Keratinocyte (primary cell): Measurements from ENCODE around the gene TYRP1. TPM values are rescaled to one million over a fixed set of nuclear protein-coding genes. Genes with fewer than 3 reads are reported as not detected.
A peak's percentile ranks its signal among the peaks of the same experiment; 100 is the strongest.

Experiments used
- DNase-seq: peaks from one replicate; pipeline ENCODE4 v3.0.0-alpha.2; 2011; ENCODE audit warnings: low read depth, missing footprints, low spot score
- FAIRE-seq: peaks from 2 replicates; lab custom pipeline; 2011; peaks lifted over from hg19 to GRCh38; lab: Jason Lieb, UNC
- H2AFZ ChIP-seq: 2 replicates; pipeline ENCODE4 v1.6.0; 2012; ENCODE audit warnings: low read length, control low read depth, inconsistent platforms; ENCODE audit not compliant: control insufficient read depth
- H3K27ac ChIP-seq: 2 replicates; pipeline ENCODE4 v1.5.1; 2011; ENCODE audit warnings: low read length; ENCODE audit not compliant: control insufficient read depth, insufficient read depth
- H3K27me3 ChIP-seq: 3 replicates; pipeline ENCODE4 v1.6.0; 2011; ENCODE audit warnings: low read length; ENCODE audit not compliant: control insufficient read depth, insufficient read depth; ENCODE audit errors: extremely low read depth
- H3K36me3 ChIP-seq, 2 experiments: 2 replicates in 1 of 2; 3 replicates in 1 of 2; pipeline ENCODE4 v1.5.1; 2011; ENCODE audit warnings: low read length in 2 of 2, mild to moderate bottlenecking in 1 of 2; ENCODE audit not compliant: control insufficient read depth in 2 of 2, insufficient read depth in 2 of 2; ENCODE audit errors: extremely low read depth in 1 of 2
- H3K4me1 ChIP-seq: 3 replicates; pipeline ENCODE4 v1.5.1; 2011; ENCODE audit warnings: low read length; ENCODE audit not compliant: control insufficient read depth, insufficient read depth; ENCODE audit errors: extremely low read depth
- H3K4me2 ChIP-seq: 3 replicates; pipeline ENCODE4 v1.6.0; 2011; ENCODE audit warnings: low read depth, low read length; ENCODE audit not compliant: control insufficient read depth, insufficient read depth; ENCODE audit errors: extremely low read depth
- H3K4me3 ChIP-seq, 3 experiments: fragments of 200-600 bp in 1 of 3; sonication (generic) in 1 of 3; 2 replicates in 2 of 3; 3 replicates in 1 of 3; pipeline ENCODE4 v1.5.1; 2011 to 2016; ENCODE audit warnings: low read length in 3 of 3, mild to moderate bottlenecking in 3 of 3, control low read depth in 2 of 3, inconsistent platforms in 1 of 3, low read depth in 1 of 3, mixed read lengths in 1 of 3, mixed run types in 1 of 3, moderate library complexity in 1 of 3; ENCODE audit not compliant: control insufficient read depth in 2 of 3, insufficient read depth in 2 of 3; ENCODE audit errors: extremely low read depth in 1 of 3
- H3K79me2 ChIP-seq: 2 replicates; pipeline ENCODE4 v1.6.0; 2012; ENCODE audit warnings: low read length; ENCODE audit not compliant: control insufficient read depth, insufficient read depth
- H3K9ac ChIP-seq: 3 replicates; pipeline ENCODE4 v1.6.0; 2011; ENCODE audit warnings: low read length; ENCODE audit not compliant: control insufficient read depth, insufficient read depth; ENCODE audit errors: extremely low read depth
- H3K9me1 ChIP-seq: 3 replicates; pipeline ENCODE4 v1.6.0; 2011; ENCODE audit warnings: low read length; ENCODE audit not compliant: control insufficient read depth, insufficient read depth; ENCODE audit errors: extremely low read depth
- H3K9me3 ChIP-seq: 2 replicates; pipeline ENCODE4 v1.5.1; 2012; ENCODE audit warnings: low read depth, low read length; ENCODE audit not compliant: control insufficient read depth
- H4K20me1 ChIP-seq: 3 replicates; pipeline ENCODE4 v1.6.0; 2011; ENCODE audit warnings: low read length; ENCODE audit not compliant: control insufficient read depth, insufficient read depth; ENCODE audit errors: extremely low read depth
- CTCF ChIP-seq, 3 experiments: IDR thresholded peaks in 1 of 3; conservative IDR thresholded peaks in 1 of 3; optimal IDR thresholded peaks in 1 of 3; 2 replicates in 2 of 3; 3 replicates in 1 of 3; pipeline versions ENCODE3 to v1.5.1; 2011; ENCODE audit warnings: low read length in 3 of 3, mild to moderate bottlenecking in 3 of 3, moderate library complexity in 2 of 3, control low read depth in 1 of 3, inconsistent platforms in 1 of 3; ENCODE audit not compliant: insufficient read depth in 2 of 3; ENCODE audit errors: extremely low read depth in 1 of 3
- EZH2 ChIP-seq: IDR thresholded peaks from one replicate; pipeline ENCODE4 v1.6.1; 2012; ENCODE audit warnings: inconsistent platforms, mild to moderate bottlenecking, low read length, moderate library complexity
- dilution Hi-C: fragments of 300-500 bp; cut with MboI; formaldehyde crosslinking; loops from one replicate; pipeline ENCODE4 v1.7.0; 2020; ENCODE audit warnings: low sequenced_read_pairs; ENCODE audit not compliant: extremely low pct_ligation_motif_present
- polyA plus RNA-seq, 5 experiments: library from polyadenylated mRNA; depleted of rRNA in 3 of 5; stranded (reverse) in 3 of 5; stranded (forward) in 1 of 5; unstranded in 1 of 5; fragments of >200 nt; gene quantifications; 1 replicate in 1 of 5; 2 replicates in 3 of 5; 3 replicates in 1 of 5; pipeline versions ENCODE4 v1.2.1 to v1.2.3, GENCODE V29; 2011 to 2012; ENCODE audit warnings: missing spikeins in 2 of 5, low read depth in 1 of 5, low replicate concordance in 1 of 5

TYRP1 gene
- polyA plus RNA-seq, 1 donor (not counting 4 experiments of a cell fraction or from before 2014, with no cell fraction given), result 0.50 TPM

GRCh38 chr9:12658531-12659209 lies 34.5 kb upstream of the TYRP1 start:
- no peaks in the 10 kb centered on the region for H3K27me3 ChIP-seq
- DNase-seq (no peak), FAIRE-seq (no peak)
- dilution Hi-C loops, result no loop called here
- H3K4me1 ChIP-seq, result peaks cover 8% of the 10 kb centered on the region
- peak overlapping the region in 1 of 3 experiments; percentile 5 for H3K4me3 ChIP-seq
- no peaks in the 10 kb centered on the region for H3K36me3 ChIP-seq
- H2AFZ ChIP-seq, result peak overlapping the region; percentile 47
- no peaks in the 10 kb centered on the region for H3K79me2 ChIP-seq
- H4K20me1 ChIP-seq, result no peaks in the 10 kb centered on the region
- H3K4me2 ChIP-seq, result no peak overlapping the region
- TF ChIP-seq EZH2 (no peak), CTCF (optimal IDR thresholded peaks at IDR 0.05 in 1 of 3, IDR thresholded peaks at IDR 0.05 in 1 of 3, conservative IDR thresholded peaks at IDR 0.05 in 1 of 3; ENCODE audit: extremely low read depth in 1 of 3, insufficient read depth in 2 of 3, low read length in 3 of 3) (no peak)
- no peaks in the 10 kb centered on the region for H3K9me1 ChIP-seq
- H3K9me3 ChIP-seq, result no peaks in the 10 kb centered on the region
- no peak overlapping the region for H3K9ac ChIP-seq
- H3K27ac ChIP-seq, result no peak overlapping the region

DNA sequence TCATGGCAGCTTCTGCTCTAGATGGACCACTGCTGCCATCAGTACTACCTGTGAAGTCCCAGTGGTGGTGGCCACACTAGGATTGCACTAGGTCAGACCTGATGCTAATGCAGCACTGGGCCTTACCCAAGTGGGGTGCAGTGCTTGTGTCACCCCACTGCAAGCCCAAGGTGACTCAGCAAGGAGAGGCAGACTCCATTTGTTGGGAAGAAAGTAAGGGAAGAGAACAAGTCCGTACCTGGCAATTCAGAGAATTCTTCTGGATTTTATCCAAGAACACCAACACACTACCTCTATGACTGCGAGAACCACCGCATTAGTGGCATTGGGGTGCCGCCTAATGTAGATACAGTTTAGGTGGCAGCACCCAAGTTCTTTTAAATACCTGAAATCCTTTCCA lies 34.0 kb upstream of the TYRP1 start:
- H4K20me1 ChIP-seq, result no peaks in the 10 kb centered on the region
- no peaks in the 10 kb centered on the region for H3K79me2 ChIP-seq
- peak overlapping the region in 1 of 3 experiments; percentile 5 for H3K4me3 ChIP-seq
- FAIRE-seq (peak; percentile 51), DNase-seq (no peak)
- H2AFZ ChIP-seq, result peak overlapping the region; percentile 47
- no peak overlapping the region for H3K27ac ChIP-seq
- dilution Hi-C loops, result no loop called here
- no peaks in the 10 kb centered on the region for H3K9me3 ChIP-seq
- H3K27me3 ChIP-seq, result no peaks in the 10 kb centered on the region
- H3K4me1 ChIP-seq, result peaks cover 8% of the 10 kb centered on the region
- H3K9ac ChIP-seq, result no peak overlapping the region
- no peaks in the 10 kb centered on the region for H3K9me1 ChIP-seq
- TF ChIP-seq CTCF (optimal IDR thresholded peaks at IDR 0.05 in 1 of 3, IDR thresholded peaks at IDR 0.05 in 1 of 3, conservative IDR thresholded peaks at IDR 0.05 in 1 of 3; ENCODE audit: extremely low read depth in 1 of 3, insufficient read depth in 2 of 3, low read length in 3 of 3) (peak in 1 of 3 experiments; percentile 32), EZH2 (no peak)
- no peaks in the 10 kb centered on the region for H3K36me3 ChIP-seq
- no peak overlapping the region for H3K4me2 ChIP-seq
